Stimulated activated CD8-positive, alpha-beta memory T cell treated with anti-CD3 and anti-CD28 coated beads, Interleukin-4, amount 100 ng/mL, for 48 hours (primary cell): Measurements from ENCODE around the gene SPTBN5.

Source experiments
- DNase-seq: peaks from one replicate; pipeline ENCODE4 v3.0.0-alpha.2; 2020

SPTBN5 gene

GRCh38 chr15:41925086-41925608, 31.3 kb upstream of the SPTBN5 start:
- DNase-seq: no peak

- DNase-seq: no peak
Observed at GRCh38 chr15:41923401-41923997, 29.6 kb upstream of the SPTBN5 start.

GRCh38 chr15:41922353-41922752, 28.5 kb upstream of the SPTBN5 start:
- no peak for DNase-seq

GRCh38 chr15:41921639-41922038, 27.8 kb upstream of the SPTBN5 start:
- DNase-seq: no peak

- no peak for DNase-seq
Observed at GRCh38 chr15:41921167-41921566, 27.3 kb upstream of the SPTBN5 start.

GRCh38 chr15:41919954-41920538, 26.2 kb upstream of the SPTBN5 start:
- no peak for DNase-seq

GRCh38 chr15:41919201-41919820, 25.5 kb upstream of the SPTBN5 start:
- no peak for DNase-seq

- no peak for DNase-seq
Observed at GRCh38 chr15:41918506-41919126, 24.8 kb upstream of the SPTBN5 start.

- DNase-seq: no peak
Observed at GRCh38 chr15:41917767-41918430, 24.0 kb upstream of the SPTBN5 start.

GRCh38 chr15:41915255-41915994, 21.6 kb upstream of the SPTBN5 start:
- no peak for DNase-seq

GRCh38 chr15:41914411-41914810, 20.6 kb upstream of the SPTBN5 start:
- DNase-seq: no peak

- DNase-seq: no peak
Observed at GRCh38 chr15:41913256-41913655, 19.4 kb upstream of the SPTBN5 start.

- no peak for DNase-seq
Observed at GRCh38 chr15:41911691-41912345, 18.0 kb upstream of the SPTBN5 start.

GRCh38 chr15:41908736-41909461, 15.0 kb upstream of the SPTBN5 start:
- DNase-seq: no peak

- DNase-seq: no peak
Observed at GRCh38 chr15:41907141-41907540, 13.3 kb upstream of the SPTBN5 start.

- no peak for DNase-seq
Observed at GRCh38 chr15:41906608-41907007, 12.8 kb upstream of the SPTBN5 start.

GRCh38 chr15:41905036-41905793, 11.4 kb upstream of the SPTBN5 start:
- DNase-seq: no peak

- peak; percentile 80 for DNase-seq
Observed at GRCh38 chr15:41904541-41905005, 10.7 kb upstream of the SPTBN5 start.

- DNase-seq: no peak
Observed at GRCh38 chr15:41903782-41904181, 9.9 kb upstream of the SPTBN5 start.

- DNase-seq: no peak
Observed at GRCh38 chr15:41901431-41901830, 7.6 kb upstream of the SPTBN5 start.
